ENCODE measurements around the gene KDM1B. TPM values are rescaled to one million over a fixed set of nuclear protein-coding genes. Genes with fewer than 3 reads are reported as not detected.

Gene KDM1B
- total RNA-seq, 1 experiment from 2014 or later = 9.5 TPM

DNA sequence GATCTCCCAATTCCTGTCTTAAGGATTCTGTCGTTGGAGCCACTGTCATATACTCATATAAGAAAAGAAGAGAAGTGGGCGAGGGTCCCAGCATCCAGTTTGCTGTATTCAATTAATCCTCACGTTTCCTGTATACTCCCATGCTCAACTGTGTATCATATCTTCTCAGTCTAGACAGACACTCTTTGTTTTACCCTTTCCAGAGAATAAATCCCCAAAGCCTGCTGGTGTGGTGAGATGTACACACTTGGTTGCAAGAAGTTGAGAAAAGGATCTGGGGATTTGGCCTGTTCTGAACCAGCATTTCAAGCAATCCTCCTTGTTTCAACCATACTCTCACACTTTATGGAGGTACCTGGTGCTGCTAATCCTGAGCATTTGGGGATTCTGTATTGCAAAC, 3.4 kb upstream of the KDM1B start:
- ChIA-PET CTCF (no interaction called here), POLR2A (no interaction called here)
- Histone ChIP-seq H3K27me3 (replicated peaks; ENCODE audit: control insufficient read depth, insufficient read depth, low read length) (no peaks in the 10 kb centered on the region), H3K4me1 (no peaks in the 10 kb centered on the region; the same call in 1 of the 2 replicates), H3K4me3 (ENCODE audit: low read depth, low read length) (no peak overlapping the region), H3K9me3 (no peaks in the 10 kb centered on the region), H3K36me3 (ENCODE audit: control insufficient read depth, insufficient read depth, low read length) (no peaks in the 10 kb centered on the region)
- H3K36me3 Mint-ChIP-seq (ENCODE audit: insufficient read depth, unreplicated experiment) = peaks cover 7% of the 10 kb centered on the region
- no peak overlapping the region for H3K27ac Mint-ChIP-seq (ENCODE audit: unreplicated experiment)
- H3K27me3 Mint-ChIP-seq (ENCODE audit: insufficient read depth, unreplicated experiment) = no peaks in the 10 kb centered on the region
- no peaks in the 10 kb centered on the region for H3K9me3 Mint-ChIP-seq (ENCODE audit: unreplicated experiment)
- intact Hi-C loops (cut with micrococcal nuclease; ENCODE audit: unreplicated experiment) = no loop called here
- no peak for DNase-seq
- no TSS peak for BruUV-seq (replicated peaks)
- H3K4me1 Mint-ChIP-seq (ENCODE audit: low read depth, unreplicated experiment) = no peaks in the 10 kb centered on the region
- TF ChIP-seq CTCF (IDR thresholded peaks at IDR 0.05; ENCODE audit: insufficient read depth in 1 of 2, low read depth in 1 of 2, low read length in 1 of 2, severe bottlenecking in 1 of 2, unreplicated experiment in 1 of 2) = no peak
- H3K4me3 Mint-ChIP-seq (ENCODE audit: unreplicated experiment) = no peak overlapping the region

DNA sequence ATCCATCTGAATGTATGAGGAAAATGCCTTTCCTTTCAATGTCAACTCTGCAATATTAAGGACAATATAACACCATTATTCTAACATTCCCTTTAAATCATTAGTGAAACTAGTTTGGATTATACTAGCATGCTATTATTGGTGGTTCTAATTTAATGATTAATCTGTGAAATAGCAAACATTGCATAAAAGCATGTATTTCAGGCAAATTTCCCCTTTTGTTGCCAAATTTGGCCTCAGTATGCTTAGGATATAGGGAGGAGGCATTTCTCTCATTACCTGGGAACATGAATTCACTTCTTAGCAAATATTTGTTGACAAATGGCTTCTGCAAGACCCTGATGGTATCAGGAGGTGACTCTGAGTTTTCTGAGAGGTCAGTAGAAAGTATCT, 1.9 kb upstream of the KDM1B start:
- intact Hi-C loops (cut with micrococcal nuclease; ENCODE audit: unreplicated experiment) = loop anchor here (1.0 kb wide), 1 partner anchor 31 kb away; the partner anchor contains the start of gene NHLRC1
- no peaks in the 10 kb centered on the region for H3K4me1 ChIP-seq
- H3K36me3 ChIP-seq (ENCODE audit: control insufficient read depth, insufficient read depth, low read length) = no peaks in the 10 kb centered on the region
- no peaks in the 10 kb centered on the region for H3K27me3 Mint-ChIP-seq (ENCODE audit: insufficient read depth, unreplicated experiment)
- H3K4me3 Mint-ChIP-seq (ENCODE audit: unreplicated experiment) = no peak overlapping the region
- ChIA-PET CTCF (no interaction called here), POLR2A (no interaction called here)
- no peaks in the 10 kb centered on the region for H3K4me1 Mint-ChIP-seq (ENCODE audit: low read depth, unreplicated experiment)
- BruUV-seq (replicated peaks) = no TSS peak
- H3K4me3 ChIP-seq (ENCODE audit: low read depth, low read length) = no peak overlapping the region
- no peak for TF ChIP-seq CTCF (IDR thresholded peaks at IDR 0.05; ENCODE audit: insufficient read depth in 1 of 2, low read depth in 1 of 2, low read length in 1 of 2, severe bottlenecking in 1 of 2, unreplicated experiment in 1 of 2)
- DNase-seq = no peak
- no peaks in the 10 kb centered on the region for H3K9me3 ChIP-seq
- no peak overlapping the region for H3K27ac Mint-ChIP-seq (ENCODE audit: unreplicated experiment)
- no peaks in the 10 kb centered on the region for H3K27me3 ChIP-seq (replicated peaks; ENCODE audit: control insufficient read depth, insufficient read depth, low read length)
- no peaks in the 10 kb centered on the region for H3K9me3 Mint-ChIP-seq (ENCODE audit: unreplicated experiment)
- peaks cover 7% of the 10 kb centered on the region for H3K36me3 Mint-ChIP-seq (ENCODE audit: insufficient read depth, unreplicated experiment)

DNA sequence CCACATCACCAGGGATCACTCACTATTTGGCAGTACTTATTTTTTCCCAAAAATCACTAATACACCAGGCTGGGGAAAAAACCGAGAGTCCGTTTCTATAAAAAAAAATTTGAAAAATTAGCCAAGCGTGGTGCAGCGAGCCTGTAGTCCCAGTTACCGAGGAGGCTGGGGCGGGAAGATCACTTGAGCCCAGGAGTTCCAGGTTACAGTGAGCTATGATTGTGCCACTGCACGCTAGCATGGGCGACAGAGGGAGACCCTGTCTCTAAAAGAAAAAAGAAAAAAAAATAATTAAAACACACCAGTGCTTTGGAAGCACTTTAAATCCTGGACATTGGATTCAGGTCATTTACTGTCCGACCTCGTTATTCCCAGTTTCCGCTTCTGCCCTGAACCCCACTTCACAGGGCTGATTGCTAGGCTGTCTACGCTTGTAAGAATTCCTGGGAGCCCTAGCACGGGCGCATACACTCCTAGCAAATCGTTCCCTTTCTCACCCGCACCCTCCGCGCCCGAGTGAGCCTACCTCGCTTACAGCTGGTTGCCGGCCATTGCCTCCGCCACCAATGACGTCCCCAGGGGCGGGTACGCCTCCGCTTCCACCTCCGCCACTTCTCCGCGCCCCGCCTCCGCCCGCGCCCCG, 594 bp upstream of the KDM1B start, which contains the start of gene TPMT:
Gene TPMT (minus strand): TSS at position 571 of the 643 bp plus-strand sequence. CDS start 5,950 bp downstream, outside the sequence.
- Mint-ChIP-seq H3K4me1 (ENCODE audit: low read depth, unreplicated experiment) (no peaks in the 10 kb centered on the region), H3K4me3 (ENCODE audit: unreplicated experiment) (peak within 1 kb of the TSS; percentile 99), H3K9me3 (ENCODE audit: unreplicated experiment) (no peaks in the 10 kb centered on the region), H3K27ac (ENCODE audit: unreplicated experiment) (peak within 1 kb of the TSS; percentile 99), H3K27me3 (ENCODE audit: insufficient read depth, unreplicated experiment) (no peaks in the 10 kb centered on the region), H3K36me3 (ENCODE audit: insufficient read depth, unreplicated experiment) (peaks cover 7% of the 10 kb centered on the region)
- BruUV-seq (replicated peaks) = TSS peak; percentile 72
- ChIA-PET CTCF (interaction anchor here (0.6 kb wide), 1 partner anchor 172 kb away, joined by 3 read pairs; no protein-coding TSS in a partner anchor), POLR2A (interaction anchor here (0.7 to 1.2 kb wide), 2 partner anchors 188 to 447 kb away, joined by 3 to 4 read pairs; partner anchors contain the start of gene NUP153)
- Histone ChIP-seq H3K9me3 (no peaks in the 10 kb centered on the region), H3K36me3 (ENCODE audit: control insufficient read depth, insufficient read depth, low read length) (no peaks in the 10 kb centered on the region), H3K4me1 (no peaks in the 10 kb centered on the region), H3K4me3 (ENCODE audit: low read depth, low read length) (peak within 1 kb of the TSS; percentile 98), H3K27me3 (replicated peaks; ENCODE audit: control insufficient read depth, insufficient read depth, low read length) (no peaks in the 10 kb centered on the region)
- intact Hi-C loops (cut with micrococcal nuclease; ENCODE audit: unreplicated experiment) = loop anchor here (1.0 to 5.0 kb wide), 3 partner anchors 88 to 554 kb away; partner anchors contain the start of genes DEK and FAM8A1
- no peak for TF ChIP-seq CTCF (IDR thresholded peaks at IDR 0.05; ENCODE audit: insufficient read depth in 1 of 2, low read depth in 1 of 2, low read length in 1 of 2, severe bottlenecking in 1 of 2, unreplicated experiment in 1 of 2)
- DNase-seq = peak; percentile 20 to 32

All from Caco-2 (cell line).